HCT116 (cell line): ENCODE data around the gene APIP. TPM values are rescaled to one million over a fixed set of nuclear protein-coding genes. Genes with fewer than 3 reads are reported as not detected.

Source experiments
- ATAC-seq: fragments of 200-7000 bp; cut with Tn5 transposase; 2 replicates; pipeline ENCODE4 v1.9.1; 2020; ENCODE audit warnings: mild to moderate bottlenecking, moderate library complexity
- BruUV-seq: library from RNA; stranded (reverse); fragments of 400-500 nt; replicated peaks from 2 replicates; lab custom pipeline; 2021; lab: Mats Ljungman, UMichigan
- CTCF ChIA-PET: fragments of 300-600 bp; sonication (Branson Sonifier 250); formaldehyde crosslinking; loops from one replicate; lab custom pipeline; 2021; ENCODE audit warnings: antibody characterized with exemption; lab: Charles Lee
- POLR2A ChIA-PET: fragments of 300-600, 350-600 bp; sonication (Branson Sonifier 250); formaldehyde crosslinking; loops from one replicate; lab custom pipeline; 2021; ENCODE audit warnings: antibody characterized with exemption; lab: Charles Lee
- RAD21 ChIA-PET, 2 experiments: fragments of 300-600 bp; sonication (Branson Sonifier 250); formaldehyde crosslinking; loops; one replicate each; lab custom pipeline; 2023; ENCODE audit warnings: low total read pairs in 2 of 2; ENCODE audit not compliant: uncharacterized antibody in 2 of 2, unreplicated experiment in 2 of 2, low non-redundant PET in 1 of 2; lab: Charles Lee
- DNase-seq: peaks from one replicate; pipeline ENCODE4 v3.0.0-alpha.2; 2010; ENCODE audit warnings: low read depth, low spot score
- H2AFZ ChIP-seq: fragments of 200-600 bp; shearing (Covaris generic), sonication (generic); 2 replicates; pipeline ENCODE4 v1.6.1; 2017; ENCODE audit warnings: low read depth, mixed run types, mixed read lengths, antibody characterized with exemption, low read length; ENCODE audit not compliant: poor library complexity, severe bottlenecking
- H3K27ac ChIP-seq: 2 replicates; pipeline ENCODE4 v1.5.1; 2012; ENCODE audit warnings: low read depth, low read length
- H3K27me3 ChIP-seq: fragments of 200-600 bp; sonication (generic); 2 replicates; pipeline ENCODE4 v1.6.1; 2016; ENCODE audit warnings: mixed run types, low read length, mixed read lengths; ENCODE audit not compliant: insufficient read depth
- H3K36me3 ChIP-seq, 2 experiments: fragments of 200-500 bp in 1 of 2; fragments of 200-600 bp in 1 of 2; sonication (Bioruptor generic) in 1 of 2; sonication (generic) in 1 of 2; 2 replicates each; pipeline versions ENCODE4 v1.5.1 to v1.6.1; 2014 to 2016; ENCODE audit warnings: low read length in 2 of 2, inconsistent platforms in 1 of 2, mixed read lengths in 1 of 2, mixed run types in 1 of 2; ENCODE audit not compliant: insufficient read depth in 2 of 2, control insufficient read depth in 1 of 2
- H3K4me1 ChIP-seq, 2 experiments: fragments of 200-600 bp in 1 of 2; sonication (generic) in 1 of 2; 2 replicates each; pipeline versions ENCODE4 v1.5.1 to v1.6.1; 2012 to 2017; ENCODE audit warnings: low read length in 2 of 2, inconsistent platforms in 1 of 2, mild to moderate bottlenecking in 1 of 2, mixed read lengths in 1 of 2, mixed run types in 1 of 2, moderate library complexity in 1 of 2; ENCODE audit not compliant: insufficient read depth in 2 of 2, control insufficient read depth in 1 of 2
- H3K4me2 ChIP-seq: fragments of 200-600 bp; sonication (generic); 2 replicates; pipeline ENCODE4 v1.6.1; 2017; ENCODE audit warnings: mixed run types, low read length, mixed read lengths
- H3K4me3 ChIP-seq, 2 experiments: fragments of 200-600 bp in 1 of 2; sonication (generic) in 1 of 2; replicated peaks in 1 of 2; 2 replicates each; pipeline ENCODE4 v1.5.1; 2011 to 2016; ENCODE audit warnings: low read length in 2 of 2, control low read depth in 1 of 2, low read depth in 1 of 2, mild to moderate bottlenecking in 1 of 2, mixed read lengths in 1 of 2, mixed run types in 1 of 2
- H3K79me2 ChIP-seq: fragments of 200-600 bp; sonication (generic); 2 replicates; pipeline ENCODE4 v1.6.1; 2017; ENCODE audit warnings: mild to moderate bottlenecking, mixed run types, low read length, moderate library complexity, mixed read lengths; ENCODE audit not compliant: insufficient read depth
- H3K9ac ChIP-seq: fragments of 200-600 bp; sonication (generic); 2 replicates; pipeline ENCODE4 v1.6.1; 2016; ENCODE audit warnings: low read length, mixed read lengths
- H3K9me2 ChIP-seq: fragments of 200-600 bp; sonication (generic), shearing (Covaris generic); 2 replicates; pipeline ENCODE4 v1.6.1; 2017; ENCODE audit warnings: mixed run types, mild to moderate bottlenecking, moderate library complexity; ENCODE audit not compliant: insufficient read depth
- H3K9me3 ChIP-seq, 2 experiments: fragments of 200-500 bp in 1 of 2; fragments of 200-600 bp in 1 of 2; sonication (Bioruptor generic) in 1 of 2; sonication (generic) in 1 of 2; 2 replicates each; pipeline ENCODE4 v1.6.1; 2014 to 2017; ENCODE audit warnings: low read length in 2 of 2, mixed read lengths in 2 of 2, inconsistent platforms in 1 of 2, low read depth in 1 of 2, mild to moderate bottlenecking in 1 of 2, mixed run types in 1 of 2, moderate library complexity in 1 of 2; ENCODE audit not compliant: control insufficient read depth in 1 of 2, insufficient read depth in 1 of 2
- H4K20me1 ChIP-seq: fragments of 200-600 bp; sonication (generic), shearing (Covaris generic); 2 replicates; pipeline ENCODE4 v1.6.1; 2017; ENCODE audit warnings: mixed run types, mild to moderate bottlenecking, moderate library complexity; ENCODE audit not compliant: insufficient read depth
- CEBPB ChIP-seq: IDR thresholded peaks from 2 replicates; pipeline ENCODE4 v1.6.1; 2012; ENCODE audit warnings: low read depth
- EZH2 ChIP-seq: fragments of 200-600 bp; sonication (generic); IDR thresholded peaks from 2 replicates; pipeline ENCODE4 v1.6.1; 2017; ENCODE audit warnings: antibody characterized with exemption, mixed run types
- EZH2phosphoT487 ChIP-seq: fragments of 200-600 bp; IDR thresholded peaks from 2 replicates; pipeline ENCODE4 v1.6.1; 2018; ENCODE audit warnings: antibody characterized with exemption, borderline replicate concordance
- JUND ChIP-seq: IDR thresholded peaks from 2 replicates; pipeline ENCODE4 v1.6.1; 2012
- POLR2AphosphoS5 ChIP-seq: IDR thresholded peaks from 2 replicates; pipeline ENCODE4 v1.6.1; 2011; ENCODE audit warnings: mild to moderate bottlenecking, low read depth, low read length, moderate library complexity
- SP1 ChIP-seq: IDR thresholded peaks from 2 replicates; pipeline ENCODE4 v1.6.1; 2012; ENCODE audit warnings: low read depth
- intact Hi-C: fragments of 100-400 bp; cut with micrococcal nuclease; formaldehyde crosslinking; loops from 2 replicates; pipeline ENCODE4 v1.10.0; 2022
- total RNA-seq: library from RNA; stranded (reverse); gene quantifications from one replicate; pipeline ENCODE4 v1.2.1, GENCODE V29; 2021; ENCODE audit not compliant: unreplicated experiment
- TF ChIP-seq, protein P1 (sequence below): IDR thresholded peaks from 2 replicates; pipeline ENCODE4 v1.6.1; 2012
- TF ChIP-seq, protein P2 (sequence below): IDR thresholded peaks from 2 replicates; pipeline ENCODE4 v1.6.1; 2012

APIP gene
- total RNA-seq, 1 experiment from 2014 or later = 41.2 TPM

DNA sequence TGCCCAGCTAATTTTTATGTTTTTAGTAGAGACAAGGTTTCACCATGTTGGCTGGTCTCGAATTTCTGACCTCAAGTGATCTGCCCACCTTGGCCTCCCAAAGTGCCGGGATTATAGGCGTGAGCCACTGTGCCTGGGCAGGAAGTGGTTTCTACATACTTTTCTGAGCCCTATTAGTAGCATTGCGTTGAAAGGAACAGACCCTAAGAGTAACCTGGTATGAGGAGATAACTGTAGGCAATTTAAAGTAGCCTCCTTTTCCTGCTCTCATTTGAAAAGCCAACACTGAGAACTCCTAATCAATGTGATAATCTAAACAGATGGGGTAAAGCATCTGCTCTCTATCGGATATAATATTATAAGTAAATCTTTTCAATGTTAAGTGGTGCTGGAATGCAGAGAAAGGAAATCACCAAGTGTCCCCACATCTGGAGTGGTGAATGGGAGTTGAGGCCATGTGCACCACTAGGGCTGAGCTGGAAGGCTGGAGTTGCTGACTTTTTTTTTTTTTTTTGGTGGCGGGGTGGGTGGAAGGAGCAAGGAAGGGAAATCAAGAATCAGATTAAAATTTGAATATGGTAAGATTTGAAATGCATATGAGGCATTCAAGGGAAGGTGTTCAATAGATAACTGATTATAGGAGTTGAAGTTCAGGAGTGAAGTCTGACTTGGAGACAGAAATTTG is 20.9 kb upstream of the APIP start:
- Histone ChIP-seq H3K9me3 (no peaks in the 10 kb centered on the region), H4K20me1 (no peaks in the 10 kb centered on the region), H3K4me3 (no peak overlapping the region), H3K36me3 (no peaks in the 10 kb centered on the region), H3K4me1 (no peaks in the 10 kb centered on the region), H3K27me3 (no peaks in the 10 kb centered on the region), H3K79me2 (peaks cover 5% of the 10 kb centered on the region; the same call in 1 of the 2 replicates), H3K9me2 (no peaks in the 10 kb centered on the region), H3K9ac (no peak overlapping the region), H3K27ac (no peak overlapping the region), H2AFZ (no peak overlapping the region), H3K4me2 (no peak overlapping the region)
- ATAC-seq = no peak
- TF ChIP-seq POLR2AphosphoS5 (no peak), SP1 (no peak), EZH2 (no peak), JUND (no peak), CEBPB (no peak), EZH2phosphoT487 (no peak)
- TF ChIP-seq, protein P1, sequence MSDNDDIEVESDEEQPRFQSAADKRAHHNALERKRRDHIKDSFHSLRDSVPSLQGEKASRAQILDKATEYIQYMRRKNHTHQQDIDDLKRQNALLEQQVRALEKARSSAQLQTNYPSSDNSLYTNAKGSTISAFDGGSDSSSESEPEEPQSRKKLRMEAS = no peak
- TF ChIP-seq, protein P2, sequence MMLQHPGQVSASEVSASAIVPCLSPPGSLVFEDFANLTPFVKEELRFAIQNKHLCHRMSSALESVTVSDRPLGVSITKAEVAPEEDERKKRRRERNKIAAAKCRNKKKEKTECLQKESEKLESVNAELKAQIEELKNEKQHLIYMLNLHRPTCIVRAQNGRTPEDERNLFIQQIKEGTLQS = no peak
- ChIA-PET CTCF (no interaction called here), RAD21 (no interaction called here), POLR2A (no interaction called here)
- BruUV-seq = no TSS peak
- intact Hi-C loops = no loop called here
- no peak for DNase-seq
